Esophagus muscularis mucosa (tissue), 4 donors: Measurements from ENCODE around the gene NPPC.

Experiments used
- EP300 ChIP-seq: sonication (generic); formaldehyde crosslinking; IDR thresholded peaks from one replicate; pipeline ENCODE4 v1.6.1; 2017; ENCODE audit warnings: antibody characterized with exemption
- POLR2A ChIP-seq: fragments of 450-650 bp; IDR thresholded peaks from one replicate; pipeline ENCODE4 v1.6.1; 2017; ENCODE audit warnings: antibody characterized with exemption, moderate library complexity, mild to moderate bottlenecking, low read depth
- POLR2AphosphoS5 ChIP-seq, 2 donors: sonication (generic); formaldehyde crosslinking; IDR thresholded peaks; one replicate each; pipeline ENCODE4 v1.6.1; 2017; ENCODE audit warnings: antibody characterized with exemption in 2 of 2
- TF ChIP-seq, protein P1 (sequence below), 3 experiments: fragments of 200-600 bp in 2 of 3; fragments of 450-650 bp in 1 of 3; sonication (generic) in 2 of 3; IDR thresholded peaks; one replicate each; pipeline ENCODE4 v1.5.1; 2017 to 2019; ENCODE audit warnings: antibody characterized with exemption in 3 of 3, mild to moderate bottlenecking in 2 of 3, moderate library complexity in 1 of 3

DNA sequence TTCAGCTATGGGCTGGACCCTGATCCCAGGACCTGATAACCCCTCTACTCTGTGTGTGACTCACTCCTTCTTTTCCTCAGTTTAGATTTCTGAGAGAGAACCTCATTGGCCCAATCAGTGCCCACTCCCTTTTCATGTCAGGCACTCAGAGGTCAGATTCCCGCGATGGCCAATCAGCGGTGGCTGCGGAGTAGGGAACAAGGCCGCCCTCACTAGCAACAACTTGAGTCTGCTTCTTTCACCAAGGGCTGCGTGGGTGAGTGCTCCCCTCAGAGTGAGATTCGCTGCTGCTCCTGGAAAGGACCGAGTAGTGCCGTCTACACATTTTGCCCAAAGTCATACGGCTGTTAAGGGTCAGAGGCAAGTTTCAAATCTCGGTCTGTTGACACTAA is 34.7 kb downstream of the NPPC start:
- no peak for TF ChIP-seq POLR2AphosphoS5 (IDR thresholded peaks at IDR 0.05)
- TF ChIP-seq POLR2A = no peak
- TF ChIP-seq, protein P1, sequence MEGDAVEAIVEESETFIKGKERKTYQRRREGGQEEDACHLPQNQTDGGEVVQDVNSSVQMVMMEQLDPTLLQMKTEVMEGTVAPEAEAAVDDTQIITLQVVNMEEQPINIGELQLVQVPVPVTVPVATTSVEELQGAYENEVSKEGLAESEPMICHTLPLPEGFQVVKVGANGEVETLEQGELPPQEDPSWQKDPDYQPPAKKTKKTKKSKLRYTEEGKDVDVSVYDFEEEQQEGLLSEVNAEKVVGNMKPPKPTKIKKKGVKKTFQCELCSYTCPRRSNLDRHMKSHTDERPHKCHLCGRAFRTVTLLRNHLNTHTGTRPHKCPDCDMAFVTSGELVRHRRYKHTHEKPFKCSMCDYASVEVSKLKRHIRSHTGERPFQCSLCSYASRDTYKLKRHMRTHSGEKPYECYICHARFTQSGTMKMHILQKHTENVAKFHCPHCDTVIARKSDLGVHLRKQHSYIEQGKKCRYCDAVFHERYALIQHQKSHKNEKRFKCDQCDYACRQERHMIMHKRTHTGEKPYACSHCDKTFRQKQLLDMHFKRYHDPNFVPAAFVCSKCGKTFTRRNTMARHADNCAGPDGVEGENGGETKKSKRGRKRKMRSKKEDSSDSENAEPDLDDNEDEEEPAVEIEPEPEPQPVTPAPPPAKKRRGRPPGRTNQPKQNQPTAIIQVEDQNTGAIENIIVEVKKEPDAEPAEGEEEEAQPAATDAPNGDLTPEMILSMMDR (IDR thresholded peaks at IDR 0.05) = no peak
- TF ChIP-seq EP300 = no peak
